Stromal cell of bone marrow (primary cell): ENCODE results near the gene TLR9.

Experiments used
- DNase-seq: peaks from one replicate; pipeline ENCODE4 v3.0.0-alpha.2; 2012; ENCODE audit warnings: low read depth

The TLR9 gene

DNA sequence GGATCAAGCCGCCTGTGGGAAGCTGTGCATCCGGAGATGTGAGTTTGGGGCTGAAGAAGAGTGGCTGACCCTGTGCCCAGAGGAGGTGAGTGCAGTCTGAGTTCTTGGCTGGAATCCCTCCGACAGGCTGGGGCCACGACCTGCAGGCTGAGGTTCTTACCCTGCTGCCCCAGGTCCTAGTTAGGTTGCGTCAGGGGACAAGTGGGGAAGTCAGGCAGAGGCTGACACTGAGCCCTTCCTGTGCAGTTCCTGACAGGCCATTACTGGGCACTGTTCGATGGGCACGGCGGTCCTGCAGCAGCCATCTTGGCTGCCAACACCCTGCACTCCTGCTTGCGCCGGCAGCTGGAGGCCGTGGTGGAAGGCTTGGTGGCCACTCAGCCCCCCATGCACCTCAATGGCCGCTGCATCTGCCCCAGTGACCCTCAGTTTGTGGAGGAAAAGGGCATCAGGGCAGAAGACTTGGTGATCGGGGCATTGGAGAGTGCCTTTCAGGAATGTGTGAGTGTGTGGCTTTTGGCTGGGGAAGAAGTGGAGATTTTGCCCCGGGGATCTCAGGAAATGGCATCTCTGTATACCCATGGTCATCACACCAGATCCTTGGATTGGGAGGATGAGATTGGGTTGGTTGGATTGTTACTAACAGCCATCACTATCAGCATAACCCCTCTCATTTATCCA, 21.4 kb upstream of the TLR9 start:
- DNase-seq = no peak

DNA sequence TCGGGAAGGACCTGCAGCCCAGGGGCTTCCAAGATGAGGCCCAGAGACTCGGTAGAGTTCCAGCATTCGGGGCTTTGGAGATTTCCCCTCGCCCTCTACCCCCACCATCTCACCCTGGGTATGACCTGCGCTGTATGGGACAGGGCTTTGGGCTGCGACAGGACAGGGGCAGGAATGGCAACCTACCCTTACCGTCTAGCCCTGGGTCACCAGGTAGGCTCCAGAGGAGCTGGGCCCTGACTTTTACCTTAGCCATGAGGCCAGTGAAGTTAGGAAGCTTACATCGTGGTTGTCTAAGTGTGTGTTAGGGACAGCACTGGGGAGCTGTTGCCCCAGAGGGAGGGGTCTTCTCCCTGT, 20.8 kb upstream of the TLR9 start:
- no peak for DNase-seq

DNA sequence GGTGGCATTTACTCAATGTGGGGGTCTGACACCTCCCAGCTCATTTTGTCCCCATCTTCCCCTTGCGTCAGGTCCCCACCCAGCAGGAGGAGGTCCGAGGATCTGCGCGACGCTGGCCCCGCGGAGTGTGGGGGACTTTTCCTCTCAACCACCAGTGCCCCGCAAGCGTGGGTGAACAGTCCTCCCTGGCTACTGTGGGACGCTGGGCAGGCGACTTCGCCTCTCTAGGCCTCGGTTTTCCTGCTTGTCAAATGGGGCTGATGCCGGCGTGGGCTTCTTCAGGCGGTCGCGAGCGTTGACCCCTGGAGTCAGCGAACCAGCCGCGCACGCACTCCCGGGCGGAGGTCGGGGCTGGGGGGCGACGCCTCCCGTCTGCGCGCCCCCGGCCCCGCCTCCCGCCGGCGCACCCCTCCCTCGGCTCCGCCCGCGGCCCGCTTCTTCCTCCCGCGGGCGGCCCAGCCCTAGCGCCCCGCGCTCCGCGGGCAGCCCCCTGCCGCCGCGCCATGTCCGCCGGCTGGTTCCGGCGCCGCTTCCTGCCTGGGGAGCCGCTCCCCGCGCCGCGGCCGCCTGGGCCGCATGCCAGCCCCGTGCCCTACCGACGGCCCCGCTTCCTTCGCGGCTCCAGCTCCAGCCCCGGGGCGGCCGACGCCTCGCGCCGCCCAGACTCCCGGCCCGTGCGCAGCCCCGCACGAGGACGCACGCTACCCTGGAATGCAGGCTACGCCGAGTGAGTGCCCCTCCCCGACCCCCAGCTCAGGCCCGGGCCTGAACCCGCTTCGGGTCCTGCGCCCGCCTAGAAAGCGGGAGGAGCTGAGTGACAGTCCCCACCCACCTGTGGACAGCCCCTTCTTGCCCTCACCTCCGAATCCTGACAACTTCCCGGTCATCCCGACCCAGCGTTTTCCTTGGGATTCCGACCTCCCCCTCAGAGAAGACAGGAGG, 20.1 kb upstream of the TLR9 start, which contains the start of gene PPM1M:
Gene PPM1M (plus strand): TSS at position 438 of the 942 bp plus-strand sequence. CDS start 66 bp downstream, at position 504.
- DNase-seq = no peak

DNA sequence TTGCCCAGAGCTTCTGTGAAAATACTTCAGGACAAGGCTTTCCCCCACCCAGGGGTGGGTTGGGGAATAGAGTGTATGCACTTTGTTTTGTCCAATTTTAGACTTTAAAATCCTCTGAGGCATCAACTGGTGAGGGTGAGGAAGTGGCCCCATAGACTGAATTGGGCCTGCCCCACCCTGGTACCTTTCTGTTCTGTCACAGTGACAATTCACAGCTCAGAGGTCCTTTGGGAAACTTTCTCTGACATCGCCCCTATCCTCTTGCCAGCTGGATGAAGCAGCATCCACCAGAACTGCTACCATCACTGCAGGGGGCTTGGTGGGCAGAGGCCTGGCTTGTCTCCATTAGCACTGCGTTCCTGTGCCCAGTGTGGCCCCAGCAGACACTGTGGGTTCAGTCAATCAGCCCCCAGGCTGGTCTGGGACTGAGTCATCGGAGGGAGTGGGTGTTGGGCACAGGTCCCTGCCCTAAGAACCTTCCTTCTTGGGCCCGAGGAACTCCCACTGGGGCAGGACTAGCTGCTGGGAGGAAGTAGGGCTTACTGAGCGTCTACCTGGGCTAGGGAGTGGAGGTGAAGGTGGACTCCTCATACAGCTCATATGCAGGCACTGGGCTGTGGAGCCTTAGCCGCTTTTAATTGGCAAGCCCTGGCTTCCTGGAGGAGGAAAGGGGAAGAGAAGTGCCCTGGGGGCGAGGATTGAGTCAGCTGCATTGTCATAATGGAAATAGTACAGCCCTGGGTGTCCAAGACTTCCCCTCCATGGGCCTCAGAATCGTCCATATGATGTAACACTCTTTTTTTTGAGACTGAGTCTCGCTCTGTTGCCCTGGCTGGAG, 18.6 kb upstream of the TLR9 start:
- DNase-seq = no peak

DNA sequence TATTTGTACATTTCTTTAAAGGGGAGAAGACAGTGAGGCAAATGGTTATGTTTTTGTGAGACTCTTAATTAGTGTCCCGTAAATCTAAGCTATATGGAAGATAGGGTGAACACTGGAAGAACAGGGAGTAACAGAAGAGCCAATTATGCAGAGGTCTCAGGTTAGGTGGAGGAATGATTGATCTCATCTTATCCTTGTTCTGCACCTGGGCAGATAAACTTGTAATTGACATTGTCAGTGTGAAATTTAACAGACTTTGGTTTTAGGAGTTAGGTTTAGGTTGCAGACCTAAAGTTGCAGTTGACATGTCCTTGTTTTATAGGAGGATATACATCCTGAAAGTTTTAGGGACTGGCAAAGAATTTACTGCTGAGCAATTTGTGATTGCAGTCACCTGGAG, 16.6 kb upstream of the TLR9 start:
- DNase-seq = no peak

DNA sequence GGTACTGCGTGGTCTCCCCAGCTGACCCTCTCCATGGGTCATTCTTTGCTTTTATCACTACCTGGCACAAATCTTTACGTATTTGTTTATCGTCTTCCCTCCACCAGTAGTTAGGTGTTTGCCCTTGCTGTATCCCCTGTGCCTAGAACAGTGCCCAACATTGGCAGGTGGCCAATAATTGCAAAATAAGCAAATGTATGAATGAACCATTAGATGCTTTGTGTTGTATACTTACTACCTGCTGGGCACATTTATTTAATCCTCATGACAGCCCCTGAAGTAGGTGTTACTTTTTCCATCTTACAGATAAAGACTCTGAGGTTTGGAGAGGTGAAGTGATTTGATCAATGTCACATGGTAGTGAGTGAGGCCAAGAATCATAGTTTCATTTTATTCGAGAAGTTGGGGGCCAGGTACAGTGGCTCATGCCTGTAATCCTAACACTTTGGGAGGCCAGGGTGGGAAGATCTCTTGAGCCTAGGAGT, 15.5 kb upstream of the TLR9 start:
- no peak for DNase-seq

DNA sequence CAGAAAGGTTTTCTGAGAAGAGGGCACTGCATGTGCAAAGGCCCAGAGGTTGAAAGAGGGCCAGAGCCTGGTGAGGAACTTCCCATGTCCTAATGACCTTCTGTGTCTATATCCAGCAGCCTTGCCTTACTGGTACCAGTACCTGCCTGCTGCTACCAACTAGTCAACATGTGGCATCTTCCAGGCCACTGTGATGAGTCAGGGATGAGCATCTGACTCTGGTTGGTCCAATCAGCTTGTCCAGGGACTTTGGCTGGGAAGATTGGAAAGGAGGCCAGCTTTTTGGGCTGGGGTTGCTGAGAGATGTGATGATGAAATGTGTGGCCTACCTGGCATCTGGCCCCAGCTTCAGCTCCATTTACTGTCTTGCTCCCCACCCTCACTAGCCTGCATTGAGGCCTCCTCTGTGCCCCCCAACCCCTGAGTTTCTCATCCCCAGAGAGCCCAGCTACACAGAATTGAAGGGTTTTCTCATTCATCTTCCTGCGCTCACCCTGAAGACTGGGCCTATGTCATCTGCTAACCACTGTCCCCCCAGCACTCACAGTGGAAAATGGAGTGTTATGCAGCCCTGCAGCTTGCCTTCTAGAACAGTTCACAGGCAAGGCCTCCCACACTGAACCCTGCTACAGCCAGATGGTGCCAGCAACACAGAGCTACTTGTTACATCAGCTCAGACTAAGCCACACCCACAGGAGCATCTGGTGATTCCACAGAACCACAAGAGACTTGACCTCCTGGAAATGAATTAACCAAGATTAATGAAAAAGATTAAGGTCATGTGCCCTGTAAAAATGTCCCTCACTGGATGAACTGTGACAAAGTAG, 14.8 kb upstream of the TLR9 start:
- peak; percentile 88 for DNase-seq

DNA sequence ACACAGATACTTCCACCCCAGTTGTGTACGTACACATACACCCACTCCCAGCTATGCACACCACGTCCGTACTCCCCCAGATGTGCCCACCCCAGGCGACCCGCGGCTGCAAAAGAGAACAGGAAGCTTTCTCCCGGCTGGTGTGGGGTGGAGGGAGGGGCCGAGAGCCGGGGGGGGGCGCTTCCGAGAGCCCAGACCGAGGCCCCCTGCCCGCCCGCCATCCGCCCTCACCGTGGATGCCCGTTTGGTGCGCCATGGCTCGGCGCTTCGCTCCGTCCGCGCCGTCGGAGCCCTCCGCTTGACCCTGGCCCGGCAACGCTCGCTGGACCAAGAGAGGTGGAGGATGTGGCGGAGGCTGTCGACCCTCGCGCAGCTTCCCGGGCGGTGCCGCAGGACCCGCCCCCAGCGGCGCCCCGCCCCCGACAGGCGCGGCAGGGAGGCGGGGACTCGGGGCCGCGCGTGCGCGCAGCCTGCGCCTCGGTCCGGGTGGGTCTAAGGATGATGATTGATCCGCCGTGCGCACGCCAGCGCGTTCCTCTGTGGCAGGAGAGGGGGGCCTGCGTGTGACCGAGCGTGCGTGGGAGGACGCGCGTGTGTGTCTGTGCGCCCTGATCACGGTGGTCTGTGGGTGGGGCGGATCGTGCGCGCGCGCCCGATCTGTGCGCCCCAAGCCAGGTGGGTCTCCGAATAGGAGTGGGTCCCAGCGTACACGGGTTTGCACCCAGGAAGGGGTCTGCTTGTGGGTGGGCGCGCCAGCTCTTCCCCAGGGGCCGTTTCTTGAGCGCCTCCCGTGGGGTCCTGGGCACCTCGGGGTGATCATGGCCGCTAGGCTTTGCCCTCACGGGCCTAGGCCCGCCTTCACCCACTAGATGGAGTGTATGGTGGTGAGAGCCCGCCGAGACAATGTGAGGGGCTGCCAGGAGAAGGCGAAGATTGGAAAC, 13.6 kb upstream of the TLR9 start, which contains the start of gene TWF2:
Gene TWF2 (minus strand): TSS at position 398 of the 941 bp plus-strand sequence. CDS start 142 bp downstream, at position 256.
- peak; percentile 57 for DNase-seq

DNA sequence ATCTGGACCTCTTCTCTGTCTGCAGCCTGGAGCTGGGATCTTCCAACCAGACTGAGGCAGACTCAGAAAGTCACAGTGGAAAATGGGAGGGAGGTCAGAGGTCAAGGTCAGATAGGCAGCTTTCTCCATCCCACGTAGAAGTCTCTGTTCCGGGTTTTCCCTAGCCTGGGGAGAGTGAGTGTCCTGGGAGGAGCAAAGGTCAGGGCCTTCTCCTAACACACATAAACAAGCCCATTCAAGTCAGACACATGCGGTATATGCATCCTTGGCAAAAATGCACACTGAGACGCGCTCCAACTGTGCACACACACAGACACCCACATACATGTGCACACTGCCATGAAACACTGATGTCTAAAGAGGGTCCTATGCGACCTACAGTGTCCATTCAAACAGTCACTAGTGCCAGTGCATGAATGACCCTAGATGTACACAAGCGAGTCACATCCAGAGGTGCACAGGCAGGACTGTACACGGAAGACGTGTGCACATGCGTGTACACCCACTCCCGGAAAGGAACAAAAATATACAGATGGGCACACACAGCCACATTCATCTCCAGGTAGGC, 12.8 kb upstream of the TLR9 start:
- DNase-seq = no peak

DNA sequence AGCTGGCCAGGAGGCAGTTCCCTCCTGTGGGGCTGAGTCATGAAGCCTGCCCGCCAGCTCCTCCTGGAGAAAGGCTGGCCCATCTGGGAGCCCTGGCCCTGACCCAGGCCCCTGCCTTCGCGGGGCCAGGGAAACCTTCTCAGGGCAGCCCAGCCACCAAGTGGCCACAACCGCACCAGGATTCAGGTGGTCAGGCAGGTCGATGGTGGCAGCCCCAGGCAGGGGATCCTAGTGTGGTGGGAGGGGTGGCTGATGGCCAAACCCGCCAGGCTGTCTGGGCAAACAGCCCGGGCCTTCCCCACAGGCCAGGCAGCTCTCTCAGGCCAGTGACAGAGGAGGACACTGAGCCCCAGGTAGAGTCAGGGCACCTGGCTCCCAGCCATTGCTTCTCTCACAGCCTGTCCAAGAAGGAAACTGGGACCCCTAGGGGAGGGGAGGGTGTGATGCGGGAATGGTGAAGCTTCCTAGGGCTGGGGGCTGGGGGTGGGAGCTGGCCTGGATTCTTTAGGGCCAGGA, 12.3 kb upstream of the TLR9 start:
- DNase-seq = peak; percentile 86

DNA sequence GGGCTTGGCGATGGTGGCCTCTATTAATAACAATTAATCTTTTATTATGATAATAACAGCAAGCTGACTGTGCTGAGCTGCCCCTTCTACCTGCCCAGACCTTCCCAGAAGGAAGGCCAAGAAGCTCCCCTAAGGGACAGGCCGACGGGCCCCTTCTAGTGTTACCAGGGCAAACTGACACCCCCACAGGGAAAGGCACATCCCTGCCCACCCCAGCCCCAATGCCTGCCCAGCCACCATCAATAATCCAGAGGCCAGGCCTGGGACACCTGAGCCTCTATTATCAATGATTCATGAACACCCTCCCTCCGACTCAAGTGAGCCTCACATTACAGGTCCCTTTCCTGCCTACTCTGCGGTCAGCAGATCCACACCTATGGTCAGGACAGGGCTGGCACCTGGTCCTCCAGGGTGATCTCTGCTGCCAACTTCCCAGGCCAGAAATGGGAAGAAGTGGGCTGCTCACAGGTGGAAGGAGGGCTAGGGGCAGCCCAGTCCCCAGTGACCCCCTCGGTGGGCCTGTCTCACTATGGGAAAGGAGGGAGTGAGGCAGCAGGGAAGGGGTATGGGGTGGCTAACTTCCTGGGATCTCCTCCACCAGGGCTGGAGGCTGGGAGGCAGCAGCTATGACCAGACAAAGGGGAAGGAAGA, 11.7 kb upstream of the TLR9 start:
- DNase-seq = no peak

DNA sequence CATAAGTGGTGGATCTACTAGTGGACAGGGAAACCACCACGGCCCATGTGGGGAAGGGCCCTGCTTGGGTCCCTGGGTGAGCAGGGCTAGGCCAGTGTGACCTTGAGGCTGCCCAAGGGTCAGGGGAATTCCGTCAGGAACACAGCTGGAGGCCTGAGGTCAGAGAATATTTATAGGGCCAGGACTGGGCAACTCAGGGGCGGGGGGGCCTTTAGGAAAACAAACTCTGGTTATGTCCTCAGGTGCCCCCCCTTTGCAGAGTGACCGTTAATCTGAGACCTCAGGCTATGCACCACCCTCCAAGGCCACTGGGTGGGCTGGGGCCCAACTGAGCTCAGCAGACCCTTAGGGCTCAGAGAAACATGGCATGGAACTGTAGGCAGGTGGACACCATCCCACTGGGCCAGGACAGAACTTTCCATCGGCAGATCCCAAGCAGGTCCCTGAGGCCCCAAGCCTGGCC, 11.0 kb upstream of the TLR9 start:
- no peak for DNase-seq

DNA sequence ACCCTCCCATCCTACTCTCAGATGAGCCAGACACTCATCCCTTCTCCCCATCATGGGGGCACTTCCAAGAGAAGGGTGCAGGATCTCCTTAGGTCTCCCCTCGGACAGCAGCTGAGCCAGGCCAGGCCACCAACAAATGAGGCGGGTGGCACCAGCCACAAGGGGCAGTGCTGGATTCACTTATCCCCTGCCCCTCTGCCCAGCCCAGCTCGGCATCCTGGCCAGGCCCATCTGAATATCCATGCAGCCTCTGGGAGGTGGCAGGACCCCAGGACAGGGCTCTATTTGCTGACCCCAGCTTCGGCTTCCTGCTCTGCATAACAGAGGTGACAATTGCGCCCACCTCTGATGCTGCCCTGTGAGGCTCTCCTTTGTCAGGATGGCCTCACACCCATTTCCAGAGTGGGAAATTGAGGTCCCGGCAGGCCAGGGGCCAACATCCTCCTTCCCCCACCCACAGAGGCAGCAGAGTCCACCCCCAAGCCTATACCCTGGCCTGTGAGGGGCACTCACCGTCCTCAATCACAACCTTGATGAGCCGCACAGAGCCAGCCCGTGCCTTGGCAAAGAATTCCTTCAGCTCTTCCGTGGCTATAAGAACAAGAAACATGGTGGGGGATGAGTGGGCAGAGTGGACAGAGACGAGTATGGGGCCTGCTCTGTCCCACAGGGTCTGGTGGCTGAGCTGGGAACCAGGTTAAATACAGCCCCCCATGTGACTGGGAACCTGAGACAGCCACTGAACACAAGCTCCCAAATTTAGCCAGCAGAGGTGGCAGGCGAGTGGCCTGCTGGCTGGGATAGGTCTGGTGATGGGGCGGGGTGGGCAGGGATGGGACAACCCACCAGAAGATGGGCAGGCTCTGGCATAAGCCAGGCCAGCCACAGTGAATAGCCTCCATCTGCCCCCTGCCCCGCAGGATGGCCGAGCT, 9.3 kb upstream of the TLR9 start:
- DNase-seq = no peak

DNA sequence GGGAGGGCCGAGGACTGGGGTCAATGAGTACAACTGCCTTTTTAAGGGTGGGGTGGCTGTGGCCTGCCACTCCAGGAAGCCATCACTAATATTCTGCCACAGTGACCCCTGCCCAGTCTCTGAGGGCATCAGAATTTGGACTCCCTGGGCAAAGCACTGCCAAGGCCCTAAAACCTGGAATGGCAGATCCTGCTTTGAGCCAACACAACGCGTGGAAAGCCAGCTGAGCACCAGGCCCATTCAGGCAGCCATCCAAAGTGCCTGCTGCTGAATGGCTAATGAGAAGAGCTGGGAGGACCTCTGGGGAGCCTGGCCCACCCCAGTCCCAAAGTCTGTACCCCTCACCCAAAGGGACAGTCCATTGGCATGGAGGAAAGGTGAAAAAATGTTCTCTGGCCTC, 8.5 kb upstream of the TLR9 start:
- DNase-seq = no peak

DNA sequence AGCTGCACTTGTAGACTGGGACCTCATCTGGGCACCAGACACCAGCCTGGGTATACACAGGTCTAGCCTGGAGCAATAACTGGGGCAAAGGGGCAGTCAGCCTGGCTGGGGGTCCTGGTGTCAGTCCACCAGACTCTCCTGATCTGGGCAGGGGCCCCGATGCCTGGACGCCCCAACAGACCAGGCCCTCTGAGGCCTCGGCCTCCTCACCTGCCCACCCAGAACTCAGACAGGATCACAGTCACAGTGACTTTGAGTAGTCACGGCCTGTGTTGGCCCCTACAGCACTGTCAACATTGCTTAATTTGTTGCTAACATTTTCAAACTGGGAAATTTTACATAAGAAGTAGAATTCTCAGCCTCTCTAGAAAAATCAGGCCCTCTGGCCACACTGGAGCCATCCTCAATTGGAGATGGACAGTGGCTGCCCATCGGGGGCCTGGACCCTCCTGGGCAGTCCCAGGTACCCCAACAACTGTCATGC, 7.7 kb upstream of the TLR9 start:
- DNase-seq = no peak

DNA sequence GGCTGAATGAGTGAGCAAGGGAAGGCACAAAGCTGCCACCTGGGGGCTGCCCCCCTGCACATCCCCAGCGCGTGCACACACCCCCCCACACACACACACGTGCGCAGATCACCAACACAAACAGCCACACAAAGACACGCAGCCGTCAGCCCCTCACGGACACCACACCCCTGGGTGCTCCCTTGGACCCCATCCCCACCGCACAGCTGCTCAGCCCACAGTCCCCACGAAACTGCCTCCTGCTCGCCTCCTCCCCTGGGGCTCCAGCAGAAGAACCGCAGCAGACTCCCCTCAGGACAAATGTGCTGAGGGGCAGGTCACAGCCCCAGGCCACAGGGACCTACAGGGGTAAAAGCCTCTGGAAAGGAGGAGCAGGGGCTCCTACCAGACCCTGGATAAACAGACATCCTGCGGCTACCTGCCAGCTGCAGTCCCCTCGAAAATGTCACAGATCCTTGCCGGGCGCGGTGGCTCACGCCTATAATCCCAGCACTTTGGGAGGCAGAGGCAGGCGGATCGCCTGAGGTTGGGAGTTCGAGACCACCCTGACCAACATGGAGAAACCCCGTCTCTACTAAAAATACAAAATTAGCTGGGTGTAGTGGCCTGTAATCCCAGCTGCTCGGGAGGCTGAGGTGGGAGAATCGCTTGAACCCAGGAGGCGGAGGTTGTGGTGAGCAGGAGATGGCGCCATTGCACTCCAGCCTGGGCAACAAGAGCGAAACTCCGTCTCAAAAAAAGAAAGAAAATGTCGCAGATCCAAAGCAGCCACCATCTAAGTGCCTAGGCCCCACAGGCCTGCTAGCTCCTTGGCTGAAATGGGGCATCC, 7.0 kb upstream of the TLR9 start:
- DNase-seq = no peak
